Measurements from ENCODE around the gene SMAD3. TPM values are rescaled to one million over a fixed set of nuclear protein-coding genes. Genes with fewer than 3 reads are reported as not detected.

Gene SMAD3
- total and polyA plus RNA-seq, 2 of the 4 experiments (the other 2 are of a cell fraction): 71.0 to 177 TPM

DNA sequence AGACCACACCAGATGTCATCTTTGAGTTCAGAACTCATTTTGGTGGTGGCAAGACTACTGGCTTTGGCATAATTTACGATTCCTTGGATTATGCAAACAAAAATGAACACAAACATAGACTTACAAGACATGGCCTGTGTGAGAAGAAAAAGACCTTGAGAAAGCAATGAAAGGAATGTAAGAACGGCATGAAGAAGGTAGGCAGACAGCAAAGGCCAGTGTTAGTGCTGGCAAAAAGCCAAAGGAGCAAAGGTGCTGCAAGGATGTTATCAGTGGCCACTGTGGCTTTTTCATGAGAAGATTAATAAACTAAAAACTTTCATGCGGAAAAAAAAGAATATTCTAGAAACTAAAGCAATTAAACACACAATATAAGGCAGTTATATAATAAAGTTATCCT is 167.2 kb downstream of the SMAD3 start:
- Histone ChIP-seq H3K4me3 (ENCODE audit: insufficient read depth, low read depth, low read length) (no peak overlapping the region), H3K56ac (ENCODE audit: extremely low read depth, insufficient read depth, low read length) (no peak overlapping the region), H3K27ac (ENCODE audit: insufficient read depth, low read length) (no peak overlapping the region), H2AK9ac (replicated peaks; ENCODE audit: low read depth, low read length, poor library complexity) (no peak overlapping the region), H3K9ac (ENCODE audit: low read depth, low read length) (no peak overlapping the region), H3K4me1 (ENCODE audit: control insufficient read depth, insufficient read depth, low read length) (peaks cover 4% of the 10 kb centered on the region; the same call in 1 of the 2 replicates), H4K91ac (ENCODE audit: insufficient read depth, low read depth, low read length) (no peak overlapping the region), H2BK20ac (ENCODE audit: low read depth, low read length) (no peak overlapping the region), H2BK15ac (ENCODE audit: low read depth, low read length) (no peak overlapping the region), H4K20me1 (ENCODE audit: insufficient read depth, low read length) (no peaks in the 10 kb centered on the region), H2BK5ac (ENCODE audit: low read depth, low read length, poor library complexity, severe bottlenecking) (no peak overlapping the region), H3K27me3 (ENCODE audit: control insufficient read depth, insufficient read depth, low read length) (no peaks in the 10 kb centered on the region), H3K79me1 (ENCODE audit: low read depth in 1 of 2, low read length in 2 of 2) (peaks cover 3 to 29% of the 10 kb centered on the region in 2 experiments; a peak in 3 of 4 replicates), H3K14ac (replicated peaks; ENCODE audit: low read depth, low read length) (no peak overlapping the region), H2AK5ac (ENCODE audit: low read depth, low read length) (no peak overlapping the region), H3K9me3 (ENCODE audit: control insufficient read depth, insufficient read depth, low read length) (no peaks in the 10 kb centered on the region), H4K8ac (ENCODE audit: low read depth in 2 of 2, low read length in 2 of 2) (no peak overlapping the region), H4K5ac (ENCODE audit: low read depth, low read length) (no peak overlapping the region), H3K23ac (ENCODE audit: low read depth, low read length) (no peak overlapping the region), H2AFZ (replicated peaks; ENCODE audit: low read length, poor library complexity) (no peak overlapping the region), H3K18ac (ENCODE audit: low read depth, low read length) (no peak overlapping the region), H3K4me2 (ENCODE audit: low read depth, low read length) (no peak overlapping the region), H2BK120ac (ENCODE audit: low read depth, low read length) (no peak overlapping the region), H3K9me1 (ENCODE audit: insufficient read depth, low read length) (no peaks in the 10 kb centered on the region; the same call in none of the 2 replicates), H3K36me3 (ENCODE audit: control insufficient read depth, insufficient read depth, low read length) (peaks cover 21% of the 10 kb centered on the region), H3K4ac (ENCODE audit: low read depth, low read length) (no peak overlapping the region)
- DNase-seq (no peak), ATAC-seq (ENCODE audit: low read depth) (no peak)
- CTCF ChIA-PET: interaction anchor here (0.7 kb wide), 1 partner anchor 271 kb away, joined by 3 read pairs; no protein-coding TSS in a partner anchor
- POLR2A ChIA-PET (ENCODE audit: unreplicated experiment): no interaction called here
- BruUV-seq (replicated peaks): no TSS peak
- TF ChIP-seq, protein P1, sequence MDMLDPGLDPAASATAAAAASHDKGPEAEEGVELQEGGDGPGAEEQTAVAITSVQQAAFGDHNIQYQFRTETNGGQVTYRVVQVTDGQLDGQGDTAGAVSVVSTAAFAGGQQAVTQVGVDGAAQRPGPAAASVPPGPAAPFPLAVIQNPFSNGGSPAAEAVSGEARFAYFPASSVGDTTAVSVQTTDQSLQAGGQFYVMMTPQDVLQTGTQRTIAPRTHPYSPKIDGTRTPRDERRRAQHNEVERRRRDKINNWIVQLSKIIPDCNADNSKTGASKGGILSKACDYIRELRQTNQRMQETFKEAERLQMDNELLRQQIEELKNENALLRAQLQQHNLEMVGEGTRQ (IDR thresholded peaks at IDR 0.05; ENCODE audit: low read depth, low read length): no peak
- TF ChIP-seq BHLHE40 (IDR thresholded peaks at IDR 0.05; ENCODE audit: low read depth, low read length): no peak
- TF ChIP-seq NFE2L2 (IDR thresholded peaks at IDR 0.05; ENCODE audit: low read depth, low read length): no peak
- TF ChIP-seq CHD1 (IDR thresholded peaks at IDR 0.05; ENCODE audit: low read depth, low read length): no peak
- TF ChIP-seq RAD21 (IDR thresholded peaks at IDR 0.05; ENCODE audit: low read length): no peak
- TF ChIP-seq FOS (IDR thresholded peaks at IDR 0.05; ENCODE audit: low read depth, low read length): no peak
- TF ChIP-seq CEBPB (IDR thresholded peaks at IDR 0.05; ENCODE audit: low read depth, low read length): no peak
- no peak for TF ChIP-seq POLR2A (IDR thresholded peaks at IDR 0.05; ENCODE audit: low read depth, low read length)
- TF ChIP-seq, protein P2, sequence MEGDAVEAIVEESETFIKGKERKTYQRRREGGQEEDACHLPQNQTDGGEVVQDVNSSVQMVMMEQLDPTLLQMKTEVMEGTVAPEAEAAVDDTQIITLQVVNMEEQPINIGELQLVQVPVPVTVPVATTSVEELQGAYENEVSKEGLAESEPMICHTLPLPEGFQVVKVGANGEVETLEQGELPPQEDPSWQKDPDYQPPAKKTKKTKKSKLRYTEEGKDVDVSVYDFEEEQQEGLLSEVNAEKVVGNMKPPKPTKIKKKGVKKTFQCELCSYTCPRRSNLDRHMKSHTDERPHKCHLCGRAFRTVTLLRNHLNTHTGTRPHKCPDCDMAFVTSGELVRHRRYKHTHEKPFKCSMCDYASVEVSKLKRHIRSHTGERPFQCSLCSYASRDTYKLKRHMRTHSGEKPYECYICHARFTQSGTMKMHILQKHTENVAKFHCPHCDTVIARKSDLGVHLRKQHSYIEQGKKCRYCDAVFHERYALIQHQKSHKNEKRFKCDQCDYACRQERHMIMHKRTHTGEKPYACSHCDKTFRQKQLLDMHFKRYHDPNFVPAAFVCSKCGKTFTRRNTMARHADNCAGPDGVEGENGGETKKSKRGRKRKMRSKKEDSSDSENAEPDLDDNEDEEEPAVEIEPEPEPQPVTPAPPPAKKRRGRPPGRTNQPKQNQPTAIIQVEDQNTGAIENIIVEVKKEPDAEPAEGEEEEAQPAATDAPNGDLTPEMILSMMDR (conservative IDR thresholded peaks at IDR 0.05; ENCODE audit: low read depth, low read length): no peak
- no peak for TF ChIP-seq RFX5 (IDR thresholded peaks at IDR 0.05; ENCODE audit: low read depth, low read length)
- no peak for TF ChIP-seq SMC3 (IDR thresholded peaks at IDR 0.05; ENCODE audit: low read depth, low read length)
- no peak for TF ChIP-seq MAZ (IDR thresholded peaks at IDR 0.05; ENCODE audit: borderline replicate concordance, low read depth, low read length)
- TF ChIP-seq MAFK (IDR thresholded peaks at IDR 0.05; ENCODE audit: low read depth, low read length): no peak
- no peak for TF ChIP-seq MXI1 (IDR thresholded peaks at IDR 0.05; ENCODE audit: borderline replicate concordance, low read depth, low read length)
- no peak for TF ChIP-seq RCOR1 (IDR thresholded peaks at IDR 0.05; ENCODE audit: insufficient replicate concordance, low read length)
- in situ Hi-C loops (cut with MboI; ENCODE audit: low sequenced_read_pairs): no loop called here
- 60% methylated on average over 1 of the region's 3 CpGs; no CpG with 5 or more reads in 1 of the 2 experiments for WGBS, 2 experiments (ENCODE audit: extremely low coverage in 2 of 2, insufficient read length in 1 of 2)
- dilution Hi-C loops (cut with HindIII; ENCODE audit: low sequenced_read_pairs, unreplicated experiment): no loop called here
- intact Hi-C loops (cut with micrococcal nuclease): no loop called here
